Effector memory CD8-positive, alpha-beta T cell (primary cell): ENCODE data around the gene VSNL1.

Experiments
- ATAC-seq: fragments of 150-1000 bp; cut with Tn5 transposase; replicated peaks from 2 replicates; pipeline ENCODE4 v1.10.0; 2021; ENCODE audit warnings: mild to moderate bottlenecking, moderate library complexity
- DNase-seq, 3 experiments: peaks; one replicate each; pipeline ENCODE4 v3.0.0; 2021
- H3K27ac Mint-ChIP-seq, 2 donors: one replicate each; pipeline ENCODE4 v1.8.0; 2022; ENCODE audit warnings: mild to moderate bottlenecking in 2 of 2, mixed read lengths in 2 of 2, moderate library complexity in 2 of 2
- H3K27me3 Mint-ChIP-seq, 2 donors: one replicate each; pipeline ENCODE4 v1.8.0; 2022; ENCODE audit warnings: mixed read lengths in 2 of 2
- H3K36me3 Mint-ChIP-seq: one replicate; pipeline ENCODE4 v1.8.0; 2022; ENCODE audit warnings: mild to moderate bottlenecking, moderate library complexity, mixed read lengths; ENCODE audit not compliant: insufficient read depth
- H3K4me1 Mint-ChIP-seq, 2 donors: one replicate each; pipeline ENCODE4 v1.8.0; 2022; ENCODE audit warnings: low read depth in 2 of 2, mixed read lengths in 2 of 2
- H3K4me3 Mint-ChIP-seq, 2 donors: one replicate each; pipeline ENCODE4 v1.8.0; 2022; ENCODE audit warnings: mild to moderate bottlenecking in 2 of 2, mixed read lengths in 2 of 2, moderate library complexity in 2 of 2
- H3K9me3 Mint-ChIP-seq, 2 donors: one replicate each; pipeline ENCODE4 v1.8.0; 2022; ENCODE audit warnings: mixed read lengths in 2 of 2

Gene VSNL1

DNA sequence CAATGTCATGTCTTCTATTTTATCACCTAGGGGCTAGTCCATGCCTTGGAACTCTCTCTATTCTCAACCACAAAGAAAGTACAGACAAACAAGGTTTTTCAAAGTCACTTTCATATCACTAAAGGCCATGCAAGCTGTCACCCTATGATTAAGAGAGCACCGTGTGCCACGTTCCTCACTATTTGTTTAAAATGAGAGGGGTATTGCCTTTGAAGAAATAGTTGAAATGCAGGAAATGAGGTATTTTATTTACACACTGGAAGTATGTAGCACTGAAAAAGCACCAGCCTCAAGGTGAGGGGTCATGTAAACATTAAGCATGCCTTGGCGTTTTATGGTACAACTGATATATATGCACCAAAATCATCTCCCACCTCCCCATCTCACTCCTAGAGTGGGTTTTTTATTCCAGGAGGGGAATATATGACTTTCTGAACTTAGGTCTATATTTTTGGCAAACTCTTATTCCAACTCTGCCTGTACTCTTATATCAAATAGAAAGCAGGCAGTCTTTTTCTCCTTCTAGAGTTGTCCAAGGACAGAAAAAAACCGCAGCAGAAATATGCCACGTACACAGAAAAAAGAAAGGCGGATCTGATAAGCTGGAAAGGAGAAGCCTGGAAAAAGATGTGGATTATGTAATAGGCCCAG, 53.5 kb downstream of the VSNL1 start:
- H3K27ac Mint-ChIP-seq = no peak overlapping the region
- H3K27me3 Mint-ChIP-seq = peaks cover 19 to 38% of the 10 kb centered on the region in 2 donors
- H3K4me1 Mint-ChIP-seq = no peaks in the 10 kb centered on the region
- DNase-seq = no peak
- H3K4me3 Mint-ChIP-seq = no peak overlapping the region
- peaks cover 0 to 2% of the 10 kb centered on the region in 2 donors for H3K9me3 Mint-ChIP-seq
- no peaks in the 10 kb centered on the region for H3K36me3 Mint-ChIP-seq
- ATAC-seq = no peak

DNA sequence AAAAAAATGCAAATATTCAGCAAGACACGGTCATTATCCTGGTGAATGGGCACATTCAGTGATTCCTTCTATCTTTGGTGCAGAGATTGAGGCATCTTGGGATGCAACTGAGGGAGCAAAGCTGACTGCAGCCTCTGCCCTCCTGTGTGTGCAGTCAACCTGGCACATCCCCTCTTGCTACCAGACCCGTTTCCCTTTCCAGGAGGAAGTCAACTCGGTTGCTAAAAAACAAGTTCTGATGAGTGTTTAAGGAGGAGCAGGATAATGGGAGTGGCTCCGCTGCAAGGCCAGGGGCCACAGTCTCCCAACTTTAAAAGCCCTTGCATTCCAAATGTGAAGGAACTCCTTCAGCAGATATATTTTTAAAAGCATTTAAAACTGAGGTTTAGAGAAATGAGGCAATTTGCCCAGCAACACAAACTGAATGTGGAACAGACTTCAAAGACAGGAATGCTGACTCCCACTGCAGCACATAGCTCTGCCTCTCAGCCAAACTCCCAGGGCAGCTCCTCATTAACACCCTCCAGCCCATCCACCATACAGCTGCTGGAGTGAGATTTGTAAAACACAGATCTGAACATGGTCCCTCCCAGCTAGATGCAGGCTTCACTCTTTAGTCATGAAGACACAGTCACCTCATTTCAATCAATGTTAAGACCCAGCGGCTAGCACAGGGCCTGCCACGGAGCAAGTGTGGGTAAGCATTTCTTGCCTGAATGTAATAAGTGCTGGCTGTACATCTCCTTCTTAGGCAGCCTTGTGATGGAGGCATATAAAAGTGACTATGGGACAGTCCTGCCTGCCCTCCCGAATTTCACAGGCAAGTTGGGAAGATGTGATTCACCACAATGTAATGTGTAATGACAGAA, 54.3 kb downstream of the VSNL1 start:
- Mint-ChIP-seq H3K9me3 (peaks cover 0 to 2% of the 10 kb centered on the region in 2 donors), H3K36me3 (no peaks in the 10 kb centered on the region), H3K4me1 (no peaks in the 10 kb centered on the region), H3K27me3 (peaks cover 18 to 38% of the 10 kb centered on the region in 2 donors), H3K4me3 (no peak overlapping the region), H3K27ac (no peak overlapping the region)
- no peak for ATAC-seq
- no peak for DNase-seq

DNA sequence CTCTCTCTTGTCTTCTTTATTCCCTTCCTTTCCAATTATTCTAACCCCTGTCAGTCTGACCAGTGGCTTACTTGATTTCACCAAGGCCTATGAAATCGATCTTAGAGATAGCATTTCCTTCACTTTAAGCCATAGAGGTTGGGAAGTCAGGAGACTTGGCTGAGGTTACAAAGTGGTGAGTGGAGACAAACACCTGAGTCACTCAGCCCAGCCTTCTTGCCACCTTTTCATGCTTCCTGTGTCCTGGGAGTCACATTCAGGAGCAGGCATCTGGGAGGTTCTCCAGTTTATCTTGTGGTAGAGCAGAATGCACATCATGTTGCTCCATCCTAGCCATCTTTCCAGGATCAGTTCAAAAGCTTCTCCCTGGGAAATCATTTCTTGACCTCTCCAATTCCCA, 59.1 kb downstream of the VSNL1 start:
- Mint-ChIP-seq H3K4me3 (no peak overlapping the region), H3K27me3 (peaks cover 12 to 41% of the 10 kb centered on the region in 2 donors), H3K9me3 (no peaks in the 10 kb centered on the region), H3K27ac (no peak overlapping the region), H3K36me3 (no peaks in the 10 kb centered on the region), H3K4me1 (no peaks in the 10 kb centered on the region)
- no peak for ATAC-seq
- DNase-seq = no peak

DNA sequence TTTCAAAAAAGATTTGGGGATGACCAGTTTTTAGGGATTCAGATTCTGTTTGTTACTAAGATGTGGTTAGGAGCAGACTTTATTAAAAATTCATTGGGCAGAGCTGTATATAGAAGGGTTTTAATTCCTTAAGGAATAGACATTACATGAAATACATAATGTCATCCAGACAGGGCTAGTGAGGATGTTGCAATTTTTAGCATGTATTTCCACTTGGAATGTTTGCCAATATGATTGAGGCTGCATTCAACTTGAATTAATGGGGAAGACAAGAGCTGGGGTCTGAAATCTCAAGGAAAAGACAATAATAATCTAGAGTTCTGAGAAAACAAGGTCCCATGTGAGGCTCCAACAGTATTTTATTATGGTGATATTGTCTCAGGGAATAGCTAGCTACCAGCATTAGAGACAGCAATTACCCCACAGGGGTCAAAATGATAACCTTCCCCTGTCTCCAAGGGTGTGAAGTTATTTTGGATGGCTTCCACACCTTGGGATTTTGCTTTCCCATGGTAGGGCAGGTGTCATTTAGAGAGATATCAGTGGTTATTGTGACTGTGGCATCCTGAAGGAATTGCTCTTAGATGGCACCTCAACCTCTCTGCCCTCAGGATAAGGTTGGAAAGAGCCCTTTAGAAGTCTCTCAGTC, 60.2 kb downstream of the VSNL1 start:
- Mint-ChIP-seq H3K27ac (no peak overlapping the region), H3K4me1 (no peaks in the 10 kb centered on the region), H3K27me3 (peaks cover 10 to 41% of the 10 kb centered on the region in 2 donors), H3K9me3 (no peaks in the 10 kb centered on the region), H3K4me3 (no peak overlapping the region), H3K36me3 (no peaks in the 10 kb centered on the region)
- no peak for ATAC-seq
- no peak for DNase-seq

DNA sequence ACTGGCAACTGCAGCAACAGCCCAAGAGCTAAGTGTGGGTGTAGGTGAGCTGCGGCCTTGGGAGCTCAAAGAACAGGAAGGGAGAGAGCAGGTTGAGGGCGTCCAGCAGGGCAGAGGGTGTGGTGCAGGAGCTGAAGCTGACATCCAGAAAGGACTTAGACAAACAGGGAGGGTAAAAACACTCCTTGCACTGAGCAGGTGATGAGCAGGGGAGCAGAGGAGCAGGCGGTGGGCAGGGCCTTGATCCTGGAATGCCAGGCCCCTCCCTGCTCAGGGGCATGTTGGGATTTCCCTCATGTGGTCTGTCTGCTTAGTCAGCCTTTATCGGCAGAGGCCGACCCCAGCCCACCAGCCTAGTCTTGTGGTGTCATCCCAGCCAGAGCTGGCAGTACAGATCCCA, 63.6 kb downstream of the VSNL1 start:
- H3K9me3 Mint-ChIP-seq = no peaks in the 10 kb centered on the region

DNA sequence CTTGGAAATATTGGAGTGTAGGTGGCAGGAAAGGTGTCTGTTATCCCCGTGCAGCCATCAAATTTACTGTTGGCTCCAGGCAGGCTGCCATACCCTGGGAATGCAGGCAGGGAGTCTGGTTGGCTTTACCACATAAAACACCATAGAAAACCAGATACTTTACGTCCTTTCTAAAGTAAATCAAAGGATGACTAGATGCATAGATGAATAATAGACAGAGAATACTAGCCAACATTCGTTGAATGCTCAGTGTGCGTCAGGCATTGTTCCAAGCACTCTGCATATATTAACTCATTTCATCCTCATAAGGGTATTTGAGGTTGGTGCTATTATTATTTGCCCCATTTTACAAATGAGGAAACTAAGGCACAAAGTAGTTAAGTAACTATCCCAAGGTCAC, 65.2 kb downstream of the VSNL1 start:
- Mint-ChIP-seq H3K4me1 (no peaks in the 10 kb centered on the region), H3K27ac (no peak overlapping the region), H3K27me3 (peaks cover 10 to 54% of the 10 kb centered on the region in 2 donors), H3K4me3 (no peak overlapping the region), H3K9me3 (no peaks in the 10 kb centered on the region), H3K36me3 (no peaks in the 10 kb centered on the region)
- no peak for ATAC-seq
- DNase-seq = no peak

More for the DNA sequence above, 63.6 kb downstream of the VSNL1 start:
- no peak overlapping the region for H3K4me3 Mint-ChIP-seq
- H3K27ac Mint-ChIP-seq = no peak overlapping the region
- no peaks in the 10 kb centered on the region for H3K36me3 Mint-ChIP-seq
- no peak for DNase-seq
- H3K27me3 Mint-ChIP-seq = peaks cover 10 to 39% of the 10 kb centered on the region in 2 donors
- H3K4me1 Mint-ChIP-seq = no peaks in the 10 kb centered on the region
- no peak for ATAC-seq

DNA sequence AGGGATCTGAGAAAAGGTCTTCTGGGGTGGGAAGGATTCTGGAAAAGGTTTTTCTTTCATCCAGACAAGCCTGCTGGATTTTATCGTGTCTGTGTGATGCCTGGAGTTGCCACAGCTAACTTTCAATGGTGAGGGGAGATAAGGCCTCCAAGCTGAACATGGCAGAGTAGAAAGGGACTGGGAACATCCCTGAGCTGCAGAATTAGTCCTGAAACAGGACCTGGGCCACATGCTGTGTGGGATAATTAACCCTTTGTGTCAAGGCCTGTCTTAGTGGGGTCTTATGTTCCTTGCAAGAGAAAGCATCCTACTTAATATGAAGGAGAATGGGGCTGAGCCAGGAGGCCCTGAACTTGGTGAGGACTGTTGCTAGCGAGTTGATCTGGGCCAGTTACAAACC, 66.4 kb downstream of the VSNL1 start:
- Mint-ChIP-seq H3K27ac (no peak overlapping the region), H3K36me3 (no peaks in the 10 kb centered on the region), H3K27me3 (peaks cover 10 to 59% of the 10 kb centered on the region in 2 donors), H3K9me3 (no peaks in the 10 kb centered on the region), H3K4me3 (no peak overlapping the region), H3K4me1 (no peaks in the 10 kb centered on the region)
- DNase-seq (no peak), ATAC-seq (no peak)

DNA sequence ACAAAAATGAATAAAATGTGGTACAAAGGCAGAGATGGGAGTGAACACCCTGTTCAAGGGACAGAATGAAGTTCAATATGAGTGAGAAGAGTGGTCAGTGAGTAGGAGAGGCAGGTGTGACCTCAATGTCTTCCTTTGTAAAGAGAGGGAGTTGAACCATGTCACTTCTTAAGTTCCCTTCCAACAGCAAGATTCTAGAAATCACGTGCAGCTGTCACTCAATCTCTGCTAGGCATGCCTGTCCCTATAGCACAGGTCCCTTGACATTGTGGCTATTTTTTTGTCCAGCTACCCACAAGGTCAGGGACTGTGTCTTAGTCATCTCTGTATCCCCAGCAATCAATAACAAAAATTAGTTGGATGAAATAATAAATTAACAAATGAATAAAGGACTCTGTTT, 66.9 kb downstream of the VSNL1 start:
- H3K36me3 Mint-ChIP-seq = no peaks in the 10 kb centered on the region
- no peak overlapping the region for H3K27ac Mint-ChIP-seq
- H3K4me3 Mint-ChIP-seq = no peak overlapping the region
- ATAC-seq = no peak
- peaks cover 14 to 64% of the 10 kb centered on the region in 2 donors for H3K27me3 Mint-ChIP-seq
- H3K4me1 Mint-ChIP-seq = no peaks in the 10 kb centered on the region
- no peaks in the 10 kb centered on the region for H3K9me3 Mint-ChIP-seq
- DNase-seq = no peak

DNA sequence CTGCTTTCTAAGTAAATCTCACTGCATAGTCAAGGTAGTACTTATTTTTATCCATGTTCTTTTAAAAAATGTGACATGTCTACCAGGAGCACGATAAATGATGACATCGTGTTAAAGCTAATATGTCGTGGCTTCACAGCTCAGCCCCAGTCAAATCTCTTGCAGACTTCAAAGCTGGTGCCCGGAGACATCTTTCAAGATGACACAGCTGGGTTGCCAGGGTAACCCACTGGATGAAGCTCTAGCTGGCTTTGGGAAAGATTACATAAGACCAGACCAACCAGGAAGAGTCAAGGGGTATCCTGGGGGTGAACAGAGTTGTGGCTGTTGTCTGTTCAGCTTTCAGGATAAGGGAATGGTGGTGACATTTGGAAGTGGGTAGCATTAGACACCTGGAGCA, 67.8 kb downstream of the VSNL1 start:
- H3K27ac Mint-ChIP-seq = no peak overlapping the region
- no peaks in the 10 kb centered on the region for H3K36me3 Mint-ChIP-seq
- no peak overlapping the region for H3K4me3 Mint-ChIP-seq
- no peaks in the 10 kb centered on the region for H3K4me1 Mint-ChIP-seq
- no peak for DNase-seq
- peaks cover 16 to 69% of the 10 kb centered on the region in 2 donors for H3K27me3 Mint-ChIP-seq
- H3K9me3 Mint-ChIP-seq = no peaks in the 10 kb centered on the region
- ATAC-seq = no peak

DNA sequence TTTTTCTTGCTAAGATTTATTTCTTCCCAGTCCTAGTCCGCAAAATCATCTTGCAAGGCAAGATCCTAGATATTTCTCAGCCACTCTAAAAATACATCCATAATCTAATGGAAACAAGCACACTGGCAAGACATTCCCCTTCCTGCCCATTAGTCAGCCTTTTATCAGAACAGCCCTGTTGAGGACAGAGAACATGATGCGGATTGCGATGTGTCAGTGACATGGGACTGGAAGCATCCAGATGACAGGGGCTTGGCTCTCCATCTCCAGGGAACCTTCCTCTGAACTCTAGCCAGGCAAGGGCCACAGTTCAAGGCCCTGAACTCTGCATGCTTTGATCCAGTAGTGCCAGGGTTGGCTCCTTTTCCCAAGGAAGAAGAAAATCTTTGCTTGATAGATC, 70.0 kb downstream of the VSNL1 start:
- Mint-ChIP-seq H3K27me3 (peaks cover 12 to 64% of the 10 kb centered on the region in 2 donors), H3K4me1 (no peaks in the 10 kb centered on the region), H3K27ac (no peak overlapping the region), H3K9me3 (no peaks in the 10 kb centered on the region), H3K4me3 (no peak overlapping the region), H3K36me3 (no peaks in the 10 kb centered on the region)
- DNase-seq = no peak
- no peak for ATAC-seq

DNA sequence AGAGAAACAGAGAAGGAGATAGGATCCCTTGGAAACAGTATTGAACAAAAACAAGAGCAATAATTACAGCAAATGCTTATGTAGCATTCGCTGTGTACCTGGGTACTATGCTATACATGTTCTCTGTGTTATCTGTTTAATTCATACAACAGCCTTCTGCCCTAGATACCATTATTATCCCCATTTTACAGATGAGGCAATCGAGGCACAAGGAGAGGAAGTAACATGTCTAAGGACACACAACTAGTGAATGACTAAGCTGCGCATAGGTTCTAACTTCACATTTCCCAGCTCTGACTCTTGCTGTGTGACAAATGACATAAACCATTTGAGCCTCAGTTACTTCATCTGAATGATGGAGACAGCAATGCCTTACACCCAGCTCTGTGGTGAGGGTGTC, 70.5 kb downstream of the VSNL1 start:
- no peak overlapping the region for H3K4me3 Mint-ChIP-seq
- H3K9me3 Mint-ChIP-seq = no peaks in the 10 kb centered on the region
- H3K27me3 Mint-ChIP-seq = peaks cover 12 to 62% of the 10 kb centered on the region in 2 donors
- H3K36me3 Mint-ChIP-seq = no peaks in the 10 kb centered on the region
- H3K27ac Mint-ChIP-seq = no peak overlapping the region
- no peak for ATAC-seq
- no peaks in the 10 kb centered on the region for H3K4me1 Mint-ChIP-seq
- DNase-seq = no peak

DNA sequence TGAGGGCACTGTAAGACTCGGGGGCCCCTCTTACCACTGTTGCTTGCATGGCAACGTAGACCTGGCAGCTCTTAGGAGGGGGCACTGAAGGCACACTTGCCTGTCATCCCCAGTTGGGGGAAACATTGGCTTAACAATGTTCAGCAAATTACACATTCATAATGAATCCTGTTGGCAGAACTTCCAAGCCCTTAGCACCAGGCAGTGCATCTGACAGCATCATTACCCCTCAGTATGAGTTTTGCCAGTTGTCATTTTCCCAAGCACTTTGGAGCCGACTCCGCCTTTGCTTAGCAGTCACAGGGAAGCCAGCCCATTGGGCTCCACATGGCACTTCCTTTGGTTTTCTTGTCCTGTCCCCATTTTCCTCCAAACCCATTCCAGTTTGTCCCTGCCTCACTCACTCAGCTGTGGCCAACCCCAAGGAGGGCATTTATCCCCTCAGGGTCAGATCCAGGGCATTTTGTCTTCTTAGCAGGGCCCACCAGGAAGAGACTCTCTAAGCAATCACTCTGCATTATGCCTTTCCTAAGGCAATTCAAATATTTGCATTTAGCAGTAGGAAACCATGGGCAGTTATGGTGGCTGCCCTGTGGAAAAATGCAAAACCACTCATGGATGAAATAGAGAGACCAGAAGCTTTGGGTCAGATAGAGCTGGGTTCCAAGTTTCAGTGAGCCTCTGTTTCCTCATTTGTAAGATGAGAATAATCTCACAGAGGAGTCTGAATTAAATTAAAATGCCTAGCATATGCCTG, 73.9 kb downstream of the VSNL1 start:
- ATAC-seq = no peak
- Mint-ChIP-seq H3K4me1 (no peaks in the 10 kb centered on the region), H3K27ac (no peak overlapping the region), H3K27me3 (peaks cover 18 to 59% of the 10 kb centered on the region in 2 donors), H3K9me3 (no peaks in the 10 kb centered on the region), H3K4me3 (no peak overlapping the region), H3K36me3 (no peaks in the 10 kb centered on the region)
- no peak for DNase-seq

DNA sequence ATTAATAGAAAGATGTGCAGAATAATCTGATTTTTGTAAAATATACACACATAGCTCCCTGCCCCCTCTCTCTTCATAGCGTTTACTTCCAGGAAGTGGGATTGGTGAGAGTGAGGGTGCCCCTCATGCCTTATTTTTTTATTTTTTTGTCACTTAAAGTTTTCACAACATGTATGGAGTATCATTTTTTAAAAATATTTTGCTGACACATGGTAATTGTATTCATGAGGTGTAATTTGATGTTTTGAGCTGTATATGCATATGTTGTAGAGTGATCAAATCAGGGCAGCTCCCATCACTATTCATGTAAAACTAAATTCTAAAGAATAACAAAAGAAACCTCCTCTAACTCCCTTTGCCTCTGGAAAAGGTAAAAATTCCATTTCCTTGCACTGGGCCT, 74.7 kb downstream of the VSNL1 start:
- DNase-seq (no peak), ATAC-seq (no peak)
- Mint-ChIP-seq H3K36me3 (no peaks in the 10 kb centered on the region), H3K27me3 (peaks cover 24 to 59% of the 10 kb centered on the region in 2 donors), H3K27ac (no peak overlapping the region), H3K4me1 (no peaks in the 10 kb centered on the region), H3K4me3 (no peak overlapping the region), H3K9me3 (no peaks in the 10 kb centered on the region)
